ENCODE measurements around the gene CYTH3. TPM values are rescaled to one million over a fixed set of nuclear protein-coding genes. Genes with fewer than 3 reads are reported as not detected.

The CYTH3 gene
- total and polyA plus RNA-seq, 2 donors (not counting 3 experiments of a cell fraction or from before 2014, with no cell fraction given): 8.6 to 11.2 TPM

DNA sequence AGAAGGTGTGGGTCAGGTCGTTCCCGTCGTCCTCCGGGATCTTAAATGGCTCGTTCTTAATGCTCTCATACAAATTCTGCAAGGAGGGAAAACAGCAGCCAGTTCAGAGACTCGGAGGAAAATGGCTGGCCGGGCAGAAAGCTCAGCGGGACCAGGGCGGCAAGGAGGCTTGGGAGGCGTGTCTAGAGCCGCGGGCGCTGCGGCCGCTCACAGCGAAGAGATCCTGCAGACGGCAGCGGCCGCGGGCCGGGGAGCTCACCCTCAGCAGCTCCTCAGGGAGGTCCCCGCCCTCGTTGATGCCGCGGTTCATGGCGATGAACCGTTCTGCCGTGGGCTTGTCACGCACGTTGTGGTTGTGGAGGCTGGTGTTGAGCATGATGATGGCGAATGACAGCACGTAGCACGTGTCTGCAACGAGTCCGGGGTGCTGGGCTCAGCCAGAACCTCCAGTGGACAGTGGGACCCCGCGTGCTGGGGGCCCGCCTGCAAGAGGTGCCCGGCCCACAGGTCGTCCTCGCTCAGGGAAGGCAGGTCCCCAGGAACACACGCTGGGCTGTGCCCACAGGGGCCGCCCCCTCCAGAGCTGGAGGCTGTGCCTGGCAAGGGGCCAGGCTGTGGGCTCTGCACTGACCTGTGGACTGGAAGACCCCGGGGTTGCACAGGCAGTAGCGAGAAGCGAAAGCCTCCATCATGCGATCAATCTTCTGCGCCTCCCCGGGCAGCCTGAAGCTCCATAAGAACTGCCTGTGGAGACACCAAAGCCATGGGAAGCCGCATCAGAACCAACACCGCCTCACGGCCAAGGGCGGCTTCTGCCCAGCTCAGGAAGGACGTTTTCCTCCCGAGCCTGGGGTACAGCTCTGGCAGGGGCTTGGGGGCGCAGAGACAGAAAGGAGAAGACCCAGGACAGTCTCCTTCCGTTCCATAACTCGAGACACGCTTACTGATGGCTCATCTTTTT lies 101.6 kb downstream of the CYTH3 start:
- FAIRE-seq: no peak
- POLR2A ChIA-PET: no interaction called here
- H3K27ac ChIP-seq (ENCODE audit: insufficient read depth, low read depth, low read length): no peak overlapping the region
- H3K79me2 ChIP-seq (ENCODE audit: control insufficient read depth, insufficient read depth, low read length): no peaks in the 10 kb centered on the region
- intact Hi-C loops (cut with micrococcal nuclease) (no loop called here), dilution Hi-C loops (cut with MboI; ENCODE audit: extremely low pct_ligation_motif_present, low sequenced_read_pairs) (no loop called here)
- no peaks in the 10 kb centered on the region for H3K9me1 ChIP-seq (replicated peaks; ENCODE audit: control insufficient read depth, extremely low read depth, insufficient read depth, low read length)
- TF ChIP-seq FOS (IDR thresholded peaks at IDR 0.05; ENCODE audit: borderline replicate concordance, insufficient read depth, low read length): no peak
- no peak for TF ChIP-seq POLR2AphosphoS5 (IDR thresholded peaks at IDR 0.05; ENCODE audit: insufficient read depth, low read depth, low read length)
- no peak for TF ChIP-seq CTCF (IDR thresholded peaks at IDR 0.05; ENCODE audit: extremely low read depth in 1 of 2, insufficient read depth in 1 of 2, low read depth in 1 of 2, low read length in 2 of 2)
- TF ChIP-seq MYC (IDR thresholded peaks at IDR 0.05; ENCODE audit: low read depth, low read length): no peak
- no peaks in the 10 kb centered on the region for H3K9me3 ChIP-seq (replicated peaks; ENCODE audit: control insufficient read depth, insufficient read depth, low read length)
- CTCF ChIA-PET: interaction anchor here (1.5 to 1.8 kb wide), 2 partner anchors 11 to 153 kb away, joined by 3 to 9 read pairs; no protein-coding TSS in a partner anchor
- H3K4me1 ChIP-seq (ENCODE audit: control insufficient read depth, extremely low read depth, insufficient read depth, low read length): peaks cover 2% of the 10 kb centered on the region
- H3K9ac ChIP-seq (replicated peaks; ENCODE audit: extremely low read depth, insufficient read depth, low read length): no peak overlapping the region
- no peak overlapping the region for H3K4me3 ChIP-seq (replicated peaks in 1 of 3; ENCODE audit: insufficient read depth in 1 of 3, low read depth in 1 of 3, low read length in 3 of 3)
- no peak overlapping the region for H3K4me2 ChIP-seq (ENCODE audit: insufficient read depth, low read length)
- H3K36me3 ChIP-seq (ENCODE audit: control insufficient read depth in 2 of 2, extremely low read depth in 1 of 2, insufficient read depth in 2 of 2, low read length in 2 of 2): no peaks in the 10 kb centered on the region
- no peak overlapping the region for H2AFZ ChIP-seq (ENCODE audit: low read depth, low read length)
- DNase-seq (ENCODE audit: low read depth, low spot score): no peak
- BruUV-seq (replicated peaks): no TSS peak
- H4K20me1 ChIP-seq (replicated peaks; ENCODE audit: control insufficient read depth, extremely low read depth, insufficient read depth, low read length): no peaks in the 10 kb centered on the region
- H3K27me3 ChIP-seq (ENCODE audit: control insufficient read depth in 2 of 2, insufficient read depth in 2 of 2, low read length in 2 of 2): no peaks in the 10 kb centered on the region

Data from endothelial cell of umbilical vein (primary cell).